Heart left ventricle (tissue), 13 donors: Measurements from ENCODE around the gene KCNJ10.

Source experiments
- CTCF ChIP-seq, 12 donors: fragments of 200-600 bp; sonication (generic) in 4 of 12; IDR thresholded peaks; one replicate each; pipeline versions ENCODE4 v1.5.0 to v1.8.0; 2018 to 2022; ENCODE audit warnings: antibody characterized with exemption in 12 of 12, mild to moderate bottlenecking in 5 of 12
- POLR2A ChIP-seq, 2 donors: fragments of 450-650 bp; IDR thresholded peaks; one replicate each; pipeline ENCODE4 v1.6.1; 2017; ENCODE audit warnings: antibody characterized with exemption in 2 of 2, mild to moderate bottlenecking in 2 of 2, moderate library complexity in 2 of 2
- donor health status: ischemic (EF 13 %, LVEDD 7.1; RV severe dilation, severe dysfunction).
- donor health status: DM: no; HTN: yes; CAD: no.
- donor health status: DM: no; HTN: no; CAD: no.
- donor health status: ischemic (EF 25% LVEDD 6.9; RV normal size, moderate dysfunction).
- donor health status: ischemic (EF 25% LVEDD 5.7; RV mildly dilated, moderate dysfunction).
- donor health status: ischemic (EF 35%, LVEDD 5.7; RV mildly dilated, moderate dysfunction).
- donor health status: nonischemic (EF 11% LVEDD 7.7; RV severe dilation, severe dysfunction).
- donor health status: DM: yes; HTN: yes; CAD: no.
- donor health status: PGD.
- donor health status: ischemic (EF 29% LVEDD 5.4; RV normal size, mild dysfunction).
- donor health status: nonischemic (EF 23%, LVEDD 6.1; RV moderate dilation, normal function).

GRCh38 chr1:160052936-160053335 lies 17.0 kb downstream of the KCNJ10 start:
- TF ChIP-seq CTCF (IDR thresholded peaks at IDR 0.05) = no peak
- TF ChIP-seq POLR2A (IDR thresholded peaks at IDR 0.05) = no peak
